ENCODE results near the gene IFFO2. TPM values are rescaled to one million over a fixed set of nuclear protein-coding genes. Genes with fewer than 3 reads are reported as not detected.

The IFFO2 gene
- total RNA-seq, 4 donors from 2014 or later = 5.0 to 145 (median 13.6) TPM

GRCh38 chr1:18976096-18976495 is 19.6 kb upstream of the IFFO2 start:
- WGBS, 2 donors (ENCODE audit: low coverage in 1 of 2) = 85 to 100% methylated on average over 2 to 8 of the region's 8 CpGs
- Histone ChIP-seq H3K27ac (no peak overlapping the region), H3K36me3 (no peaks in the 10 kb centered on the region), H3K27me3 (no peaks in the 10 kb centered on the region), H3K9me3 (peaks cover 0 to 3% of the 10 kb centered on the region in 2 donors), H3K4me3 (no peak overlapping the region), H3K4me1 (peaks cover 0 to 7% (median 0%) of the 10 kb centered on the region in 4 donors)
- no peak for DNase-seq
- TF ChIP-seq, protein P1, sequence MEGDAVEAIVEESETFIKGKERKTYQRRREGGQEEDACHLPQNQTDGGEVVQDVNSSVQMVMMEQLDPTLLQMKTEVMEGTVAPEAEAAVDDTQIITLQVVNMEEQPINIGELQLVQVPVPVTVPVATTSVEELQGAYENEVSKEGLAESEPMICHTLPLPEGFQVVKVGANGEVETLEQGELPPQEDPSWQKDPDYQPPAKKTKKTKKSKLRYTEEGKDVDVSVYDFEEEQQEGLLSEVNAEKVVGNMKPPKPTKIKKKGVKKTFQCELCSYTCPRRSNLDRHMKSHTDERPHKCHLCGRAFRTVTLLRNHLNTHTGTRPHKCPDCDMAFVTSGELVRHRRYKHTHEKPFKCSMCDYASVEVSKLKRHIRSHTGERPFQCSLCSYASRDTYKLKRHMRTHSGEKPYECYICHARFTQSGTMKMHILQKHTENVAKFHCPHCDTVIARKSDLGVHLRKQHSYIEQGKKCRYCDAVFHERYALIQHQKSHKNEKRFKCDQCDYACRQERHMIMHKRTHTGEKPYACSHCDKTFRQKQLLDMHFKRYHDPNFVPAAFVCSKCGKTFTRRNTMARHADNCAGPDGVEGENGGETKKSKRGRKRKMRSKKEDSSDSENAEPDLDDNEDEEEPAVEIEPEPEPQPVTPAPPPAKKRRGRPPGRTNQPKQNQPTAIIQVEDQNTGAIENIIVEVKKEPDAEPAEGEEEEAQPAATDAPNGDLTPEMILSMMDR (IDR thresholded peaks at IDR 0.05) = no peak
- no peak for TF ChIP-seq EP300 (IDR thresholded peaks at IDR 0.05; ENCODE audit: low read depth)
- no peak for TF ChIP-seq POLR2AphosphoS5 (IDR thresholded peaks at IDR 0.05)
- TF ChIP-seq POLR2A (IDR thresholded peaks at IDR 0.05) = no peak
- in situ Hi-C loops (cut with MboI; ENCODE audit: low pct_ligation_motif_present in 1 of 4, low pct_unique_long_range_greater_than_20kb in 1 of 4, low sequenced_read_pairs in 3 of 4) (loop anchor here in 1 of 4 donors (10.0 kb wide), 1 partner anchor 61 kb away; no protein-coding TSS in a partner anchor), intact Hi-C loops (cut with DNase I; ENCODE audit: low total_unique reads) (no loop called here)

DNA sequence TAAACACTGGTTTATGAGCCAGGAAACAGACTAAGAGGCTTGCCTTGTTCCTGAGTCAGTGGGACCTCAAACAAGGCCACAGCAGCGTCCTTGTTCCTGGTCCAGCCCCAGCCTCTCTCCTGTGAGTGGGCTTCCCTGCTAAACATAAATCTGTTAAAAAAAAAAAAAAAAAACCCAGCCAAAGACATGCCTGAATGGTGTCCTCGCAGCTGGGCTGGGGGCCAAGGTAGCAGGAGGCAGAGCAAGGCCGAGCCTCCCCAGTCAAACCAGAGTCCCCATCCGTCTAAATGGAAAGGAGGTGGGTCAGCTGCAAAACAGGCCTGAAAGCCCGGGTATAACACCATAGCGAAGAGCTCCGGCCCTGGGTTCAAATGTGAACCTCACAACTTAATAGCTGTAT is 18.1 kb upstream of the IFFO2 start:
- Histone ChIP-seq H3K4me3 (no peak overlapping the region), H3K36me3 (no peaks in the 10 kb centered on the region), H3K27me3 (no peaks in the 10 kb centered on the region), H3K9me3 (no peaks in the 10 kb centered on the region), H3K4me1 (peaks cover 0 to 7% (median 0%) of the 10 kb centered on the region in 4 donors), H3K27ac (no peak overlapping the region)
- in situ Hi-C loops (cut with MboI; ENCODE audit: low pct_ligation_motif_present in 1 of 4, low pct_unique_long_range_greater_than_20kb in 1 of 4, low sequenced_read_pairs in 3 of 4) (loop anchor here in 2 of 4 donors (5.0 to 10.0 kb wide), 2 partner anchors 60 to 67 kb away; no protein-coding TSS in a partner anchor), intact Hi-C loops (cut with DNase I; ENCODE audit: low total_unique reads) (no loop called here)
- DNase-seq = no peak
- TF ChIP-seq POLR2AphosphoS5 (IDR thresholded peaks at IDR 0.05) = no peak
- 74 to 80% methylated on average over 1 to 7 of the region's 7 CpGs for WGBS, 2 donors (ENCODE audit: low coverage in 1 of 2)

DNA sequence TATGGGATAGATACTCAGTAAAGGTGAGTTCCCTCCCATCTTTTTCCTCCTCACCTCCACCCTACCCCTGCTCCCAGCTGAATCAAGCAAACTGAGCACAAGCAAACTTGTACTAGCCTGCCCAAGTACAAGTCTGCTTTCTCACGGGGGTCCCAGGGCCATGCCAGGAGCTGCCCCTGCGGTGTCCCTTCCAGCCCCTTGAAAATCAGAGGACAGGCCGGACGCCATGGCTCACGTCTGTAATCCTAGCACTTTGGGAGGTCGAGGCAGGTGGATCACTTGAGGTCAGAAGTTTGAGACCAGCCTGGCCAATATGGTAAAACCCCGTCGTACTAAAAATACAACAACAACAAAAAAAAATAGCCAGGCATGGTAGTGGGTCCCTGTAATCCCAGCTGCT is 17.5 kb upstream of the IFFO2 start:
- intact Hi-C loops (cut with DNase I; ENCODE audit: low total_unique reads) (no loop called here), in situ Hi-C loops (cut with MboI; ENCODE audit: low pct_ligation_motif_present in 1 of 4, low pct_unique_long_range_greater_than_20kb in 1 of 4, low sequenced_read_pairs in 3 of 4) (loop anchor here in 2 of 4 donors (5.0 to 10.0 kb wide), 2 partner anchors 59 to 67 kb away; no protein-coding TSS in a partner anchor)
- no peaks in the 10 kb centered on the region for H3K9me3 ChIP-seq

DNA sequence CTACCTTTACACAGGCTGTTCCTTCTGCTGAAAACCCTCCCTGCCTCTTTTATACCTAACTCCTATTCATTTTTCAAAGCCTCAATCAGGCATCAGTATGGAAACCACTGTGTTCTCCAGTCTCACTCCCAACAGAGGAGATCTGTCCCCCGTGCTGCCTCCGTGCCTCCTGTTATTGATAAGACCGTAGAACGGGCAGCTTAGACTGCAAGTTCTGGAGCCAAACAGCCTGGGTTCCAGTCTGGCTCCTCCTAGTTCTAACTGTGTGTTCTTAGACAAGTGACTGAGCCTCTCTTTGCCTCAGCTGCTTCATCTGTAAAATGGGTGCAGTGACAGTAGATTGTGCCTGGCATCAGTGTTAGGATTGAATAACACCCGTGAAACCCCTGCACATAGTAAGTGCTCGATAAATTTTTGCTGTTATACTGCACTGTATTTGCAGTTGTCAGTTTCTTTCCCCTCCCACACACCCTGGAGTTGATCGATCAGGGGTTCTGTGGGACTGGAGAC is 17.0 kb upstream of the IFFO2 start:
- Histone ChIP-seq H3K27me3 (no peaks in the 10 kb centered on the region), H3K27ac (no peak overlapping the region), H3K9me3 (no peaks in the 10 kb centered on the region), H3K36me3 (no peaks in the 10 kb centered on the region), H3K4me3 (no peak overlapping the region), H3K4me1 (peaks cover 0 to 7% (median 0%) of the 10 kb centered on the region in 4 donors)
- DNase-seq = no peak
- in situ Hi-C loops (cut with MboI; ENCODE audit: low pct_ligation_motif_present in 1 of 4, low pct_unique_long_range_greater_than_20kb in 1 of 4, low sequenced_read_pairs in 3 of 4) = loop anchor here in 2 of 4 donors (5.0 to 10.0 kb wide), 2 partner anchors 59 to 66 kb away; no protein-coding TSS in a partner anchor
- 94% methylated on average over 7 of the region's 7 CpGs; no CpG with 5 or more reads in 1 of the 2 donors for WGBS, 2 donors (ENCODE audit: low coverage in 1 of 2)
- intact Hi-C loops (cut with DNase I; ENCODE audit: low total_unique reads) = loop anchor here (2.0 kb wide), 1 partner anchor 41 kb away; no protein-coding TSS in a partner anchor
- TF ChIP-seq, protein P1 (IDR thresholded peaks at IDR 0.05) = no peak
- TF ChIP-seq POLR2A (IDR thresholded peaks at IDR 0.05) (no peak), EP300 (IDR thresholded peaks at IDR 0.05; ENCODE audit: low read depth) (no peak), POLR2AphosphoS5 (IDR thresholded peaks at IDR 0.05) (no peak)

More for the DNA sequence above, 17.5 kb upstream of the IFFO2 start:
- no peaks in the 10 kb centered on the region for H3K27me3 ChIP-seq
- H3K36me3 ChIP-seq = no peaks in the 10 kb centered on the region
- TF ChIP-seq POLR2AphosphoS5 (IDR thresholded peaks at IDR 0.05) (no peak), POLR2A (IDR thresholded peaks at IDR 0.05) (no peak), EP300 (IDR thresholded peaks at IDR 0.05; ENCODE audit: low read depth) (no peak)
- TF ChIP-seq, protein P1 (IDR thresholded peaks at IDR 0.05) = no peak
- H3K4me1 ChIP-seq = peaks cover 0 to 7% (median 0%) of the 10 kb centered on the region in 4 donors
- no peak overlapping the region for H3K4me3 ChIP-seq
- WGBS, 2 donors (ENCODE audit: low coverage in 1 of 2) = 70 to 82% methylated on average over 2 to 8 of the region's 8 CpGs
- H3K27ac ChIP-seq = no peak overlapping the region
- DNase-seq = no peak

Measured in transverse colon (tissue), 4 donors.